HG03175 (cell line): ENCODE measurements around the gene FBN2.
A peak's percentile ranks its signal among the peaks of the same experiment; 100 is the strongest.
"Not testable (repeated sequence)": the region's sequence is repeated elsewhere in the genome, so short reads cannot be mapped to it uniquely, and the experiment has no call there.

Experiments
- ATAC-seq: cut with Tn5 transposase; IDR thresholded peaks from one replicate; pipeline ENCODE4 v1.9.1; 2021; ENCODE audit warnings: mild to moderate bottlenecking, moderate library complexity; ENCODE audit not compliant: unreplicated experiment

FBN2 gene

GRCh38 chr5:128328007-128328406 lies 210.0 kb downstream of the FBN2 start:
- ATAC-seq, result no peak

DNA sequence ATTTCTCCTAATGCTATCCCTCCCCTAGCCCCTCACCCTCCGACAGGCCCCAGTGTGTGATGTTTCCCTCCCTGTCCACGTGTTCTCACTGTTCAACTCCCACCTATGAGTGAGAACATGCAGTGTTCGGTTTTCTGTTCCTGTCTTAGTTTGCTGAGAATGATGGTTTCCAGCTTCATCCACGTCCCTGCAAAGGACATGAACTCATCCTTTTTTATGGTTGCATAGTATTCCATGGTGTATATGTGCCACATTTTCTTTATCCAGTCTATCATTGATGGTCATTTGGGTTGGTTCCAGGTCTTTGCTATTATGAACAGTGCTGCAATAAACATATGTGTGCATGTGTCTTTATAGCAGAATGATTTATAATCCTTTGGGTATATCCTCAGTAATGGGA lies 216.6 kb downstream of the FBN2 start:
- ATAC-seq, result not testable (repeated sequence)

DNA sequence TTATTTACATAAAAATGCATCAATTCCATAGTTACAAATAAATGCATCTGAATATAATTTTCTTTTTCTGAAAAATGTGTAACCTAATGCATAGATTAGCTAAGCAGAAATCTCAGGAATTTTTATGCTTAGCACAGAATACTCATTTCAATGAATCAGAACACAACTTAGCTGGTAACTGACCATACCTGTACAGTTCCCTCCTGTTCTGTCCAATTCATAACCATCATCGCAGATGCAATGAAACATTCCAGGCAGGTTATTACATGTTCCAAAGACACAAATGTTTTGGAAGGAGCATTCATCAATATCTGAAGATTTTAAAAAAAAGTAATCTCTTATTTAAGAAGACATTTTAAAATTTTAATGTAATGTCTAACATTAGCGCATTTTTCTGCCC lies 219.4 kb downstream of the FBN2 start:
- ATAC-seq, result no peak

- ATAC-seq, result no peak
Observed at GRCh38 chr5:128317481-128317880, 220.6 kb downstream of the FBN2 start.

DNA sequence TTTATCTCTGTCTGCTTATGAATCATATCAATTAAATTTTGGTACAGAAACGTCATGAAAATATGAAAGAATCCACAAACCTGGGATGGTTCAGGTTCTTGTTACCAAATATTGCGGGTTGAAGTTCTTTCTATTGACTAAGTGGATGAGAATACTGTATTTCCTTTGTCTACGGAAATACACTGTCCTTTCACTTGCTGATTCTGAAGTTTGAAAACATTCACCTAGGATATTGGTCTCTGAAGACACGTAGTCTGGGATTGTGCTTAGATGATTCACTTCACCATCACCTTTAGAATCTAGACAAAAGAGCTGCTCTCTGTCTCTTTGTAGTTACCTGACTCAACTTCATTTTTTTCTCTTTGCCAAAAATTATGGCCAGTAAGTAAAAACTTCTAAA lies 222.4 kb downstream of the FBN2 start:
- ATAC-seq, result no peak

GRCh38 chr5:128305341-128305740 lies 232.7 kb downstream of the FBN2 start:
- ATAC-seq, result no peak

GRCh38 chr5:128304791-128305190 lies 233.3 kb downstream of the FBN2 start:
- no peak for ATAC-seq

GRCh38 chr5:128304088-128304487 lies 234.0 kb downstream of the FBN2 start:
- no peak for ATAC-seq

GRCh38 chr5:128303593-128303992 lies 234.5 kb downstream of the FBN2 start:
- no peak for ATAC-seq

GRCh38 chr5:128300181-128300580 lies 237.9 kb downstream of the FBN2 start:
- ATAC-seq, result no peak

- no peak for ATAC-seq
Observed at GRCh38 chr5:128290152-128290858, 247.7 kb downstream of the FBN2 start.

GRCh38 chr5:128287740-128288139 lies 250.3 kb downstream of the FBN2 start:
- no peak for ATAC-seq

DNA sequence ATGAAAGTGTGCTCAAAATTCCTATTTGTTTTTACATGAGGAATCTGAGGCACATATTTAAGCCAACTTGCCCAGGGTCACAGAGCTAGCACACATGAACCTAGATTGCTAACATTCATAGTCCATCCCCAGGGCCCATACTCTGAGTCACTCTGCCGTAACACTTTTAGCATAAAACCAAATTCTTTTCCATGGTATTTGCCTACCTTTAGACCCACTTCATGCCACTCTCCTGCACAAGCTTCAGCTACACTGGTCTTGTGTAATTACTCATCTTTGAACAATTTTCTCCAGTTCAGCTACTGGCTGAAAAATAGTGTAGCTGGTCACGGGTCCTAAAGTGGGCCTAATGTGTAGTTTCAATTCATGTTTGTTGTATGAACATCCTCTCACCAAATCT lies 253.8 kb downstream of the FBN2 start:
- no peak for ATAC-seq

- no peak for ATAC-seq
Observed at GRCh38 chr5:128279345-128279744, 258.7 kb downstream of the FBN2 start.

- no peak for ATAC-seq
Observed at GRCh38 chr5:128276537-128277216, 261.4 kb downstream of the FBN2 start.

DNA sequence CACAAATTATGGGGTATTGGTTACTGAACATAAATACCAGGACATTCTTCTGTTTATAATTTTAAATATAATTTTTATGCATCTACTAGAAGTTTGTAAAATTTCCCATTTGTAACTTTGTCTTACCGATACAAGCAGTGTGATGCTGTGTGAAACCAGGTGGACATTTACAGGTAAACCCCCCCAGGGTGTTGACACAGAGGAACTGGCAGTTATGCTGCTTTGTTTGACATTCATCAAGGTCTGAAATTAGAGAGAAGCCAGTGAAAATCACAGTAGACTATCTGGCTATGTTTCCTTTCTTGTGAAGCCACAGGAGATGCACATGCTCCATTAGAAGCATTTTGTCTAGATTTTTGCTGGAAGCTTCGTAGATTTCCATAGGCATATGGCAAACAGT lies 263.6 kb downstream of the FBN2 start:
- ATAC-seq, result no peak

GRCh38 chr5:128273736-128274135 lies 264.3 kb downstream of the FBN2 start:
- ATAC-seq, result no peak

GRCh38 chr5:128271859-128272464 lies 266.1 kb downstream of the FBN2 start:
- ATAC-seq, result peak; percentile 49

DNA sequence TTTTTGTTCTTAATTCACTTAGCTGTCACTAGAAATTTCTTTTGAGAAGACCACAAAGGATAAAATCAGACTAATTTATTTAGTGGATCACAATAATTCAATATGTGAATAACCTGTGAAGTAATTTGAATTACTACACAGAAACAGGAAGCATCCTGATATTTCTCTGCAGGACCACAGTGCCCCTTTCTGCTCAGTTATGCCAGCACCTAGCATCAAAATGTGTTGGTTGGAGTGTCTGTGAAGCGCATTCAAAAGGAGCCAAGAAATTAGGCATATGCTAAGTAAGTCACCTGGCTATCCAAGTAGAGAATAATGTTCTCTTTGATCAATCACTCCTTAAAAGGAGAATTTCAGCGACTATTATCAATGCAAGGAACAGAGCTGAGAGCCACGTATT lies 267.0 kb downstream of the FBN2 start:
- ATAC-seq, result no peak

GRCh38 chr5:128264564-128265360 lies 273.3 kb downstream of the FBN2 start:
- no peak for ATAC-seq

DNA sequence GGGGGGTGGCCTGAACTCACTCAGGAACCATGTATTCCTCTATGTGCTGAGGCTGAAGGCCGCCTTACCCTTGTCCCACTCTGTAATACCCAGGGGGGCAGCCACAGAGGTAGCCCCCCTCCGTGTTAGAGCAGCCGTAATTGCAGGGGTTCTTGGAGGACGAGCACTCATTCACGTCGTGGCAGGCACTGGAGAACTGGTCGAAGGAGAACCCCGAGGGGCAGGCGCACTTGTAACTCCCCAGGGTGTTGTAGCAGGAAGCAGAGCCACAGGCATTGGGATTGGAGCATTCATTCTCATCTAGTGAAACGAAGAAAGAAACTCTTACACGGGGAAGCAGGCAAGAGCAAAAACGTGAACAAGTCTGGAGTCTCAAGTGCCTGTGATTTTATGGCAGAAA lies 274.7 kb downstream of the FBN2 start:
- no peak for ATAC-seq
